Measurements from ENCODE around the gene CCND1. TPM values are rescaled to one million over a fixed set of nuclear protein-coding genes. Genes with fewer than 3 reads are reported as not detected.

CCND1 gene
- total and polyA plus RNA-seq, 2 of the 8 experiments (the other 6 are each of a cell fraction or from before 2014, with no cell fraction given): 64.5 to 170 TPM

DNA sequence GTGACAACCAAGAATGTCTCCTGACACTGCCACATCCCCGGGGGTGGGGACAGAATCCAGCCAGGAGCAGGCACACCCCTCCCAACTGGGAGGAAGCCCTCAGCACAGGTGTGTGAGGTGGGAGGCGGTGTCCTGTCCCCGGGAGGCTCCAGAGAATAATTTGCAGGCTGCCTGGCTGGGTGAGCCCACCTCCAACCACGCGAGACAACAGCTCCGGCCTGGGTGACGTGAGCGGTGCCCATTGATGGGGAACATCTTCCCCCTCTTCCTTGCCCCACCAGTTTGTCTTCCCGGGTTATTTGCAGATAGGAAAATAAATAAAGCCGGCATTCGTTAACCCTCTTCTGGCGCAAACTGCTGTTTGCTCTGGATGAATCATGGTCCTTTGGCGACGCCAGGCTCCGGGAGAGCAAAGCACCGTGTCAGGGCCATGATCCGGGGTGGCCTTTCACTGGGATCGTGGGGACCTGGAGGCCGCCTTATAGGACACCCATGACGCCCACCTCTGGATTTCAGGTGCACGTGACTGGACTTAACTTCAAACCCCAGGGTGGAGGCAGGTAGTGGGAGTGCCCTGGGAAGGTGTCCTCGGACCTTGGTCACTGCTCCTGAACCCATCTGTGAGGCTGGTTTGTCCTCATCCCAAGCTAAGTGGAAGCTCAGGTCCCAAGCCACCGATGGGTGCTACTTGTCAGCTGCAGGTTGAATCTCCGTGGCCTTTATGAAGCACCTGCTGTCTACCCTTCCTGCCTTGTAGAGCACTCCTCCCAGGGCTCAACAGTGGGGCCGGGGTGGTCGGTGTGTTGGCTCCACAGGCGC lies 13.9 kb downstream of the CCND1 start:
- Histone ChIP-seq H4K20me1 (replicated peaks in 1 of 2; ENCODE audit: control insufficient read depth in 1 of 2, insufficient read depth in 2 of 2, low read length in 2 of 2) (peaks cover 6 to 7% of the 10 kb centered on the region in 2 experiments), H3K9ac (replicated peaks in 1 of 4; ENCODE audit: extremely low read depth in 1 of 4, low read depth in 3 of 4, low read length in 3 of 4) (no peak overlapping the region), H3K4me1 (replicated peaks in 1 of 4; ENCODE audit: control insufficient read depth in 3 of 4, insufficient read depth in 4 of 4, low read length in 3 of 4) (peaks cover 5 to 18% (median 13%) of the 10 kb centered on the region in 4 experiments)

More for the DNA sequence above, 13.9 kb downstream of the CCND1 start:
- Histone ChIP-seq H4K8ac (ENCODE audit: extremely low read depth, insufficient read depth, low read length) (peak overlapping the region; percentile 81; the same call in 1 of the 2 replicates), H2BK12ac (ENCODE audit: low read depth, low read length) (no peak overlapping the region), H3K9me3 (ENCODE audit: insufficient read depth in 2 of 2, low read depth in 1 of 2, low read length in 1 of 2) (no peaks in the 10 kb centered on the region), H3K4me2 (ENCODE audit: insufficient read depth in 1 of 2, low read depth in 2 of 2, low read length in 2 of 2) (no peak overlapping the region), H2BK15ac (ENCODE audit: low read length) (no peak overlapping the region), H3K36me3 (ENCODE audit: control insufficient read depth in 2 of 4, insufficient read depth in 4 of 4, low read length in 3 of 4) (peaks cover 17 to 45% (median 30%) of the 10 kb centered on the region in 4 experiments), H3K27me3 (replicated peaks in 1 of 4; ENCODE audit: control insufficient read depth in 3 of 4, extremely low read depth in 1 of 4, insufficient read depth in 3 of 4, low read length in 3 of 4) (no peaks in the 10 kb centered on the region; a peak in 1 of 7 replicates), H3K4me3 (ENCODE audit: extremely low read depth in 1 of 4, insufficient read depth in 2 of 4, low read depth in 3 of 4, low read length in 4 of 4) (no peak overlapping the region), H2BK20ac (ENCODE audit: low read length) (no peak overlapping the region), H3K18ac (ENCODE audit: extremely low read depth, low read length) (no peak overlapping the region), H3K23me2 (ENCODE audit: low read depth, low read length) (no peaks in the 10 kb centered on the region; the same call in 1 of the 2 replicates), H4K5ac (ENCODE audit: insufficient read length, low read depth, low read length) (no peak overlapping the region), H3K27ac (ENCODE audit: low read depth, low read length) (no peak overlapping the region), H3K79me1 (ENCODE audit: low read depth, low read length) (0 out of 2 replicates have a peak, but pooled peaks cover 2% of the 10 kb centered on the region), H2BK120ac (replicated peaks; ENCODE audit: low read depth, low read length) (no peak overlapping the region), H3K14ac (ENCODE audit: insufficient read length) (no peak overlapping the region), H3K56ac (replicated peaks; ENCODE audit: insufficient read length, low read depth, low read length) (no peak overlapping the region), H3K23ac (ENCODE audit: insufficient read length) (no peak overlapping the region), H3K79me2 (ENCODE audit: control insufficient read depth in 1 of 2, insufficient read depth in 2 of 2, low read length in 2 of 2) (no peaks in the 10 kb centered on the region), H2AK5ac (ENCODE audit: low read depth, low read length) (no peak overlapping the region), H2BK5ac (ENCODE audit: low read depth, low read length) (no peak overlapping the region), H4K91ac (replicated peaks; ENCODE audit: insufficient read length, low read length) (no peak overlapping the region), H2AFZ (ENCODE audit: low read length) (no peak overlapping the region), H3K4ac (replicated peaks; ENCODE audit: insufficient read length, low read depth, low read length) (no peak overlapping the region)
- DNase-seq (ENCODE audit: low read depth in 1 of 2, low spot score in 2 of 2): peak in 1 of 2 experiments; percentile 50
- no peak for FAIRE-seq
- 90% methylated on average over 27 of the region's 27 CpGs; no CpG with 5 or more reads in 1 of the 2 experiments for WGBS, 2 experiments (ENCODE audit: extremely low coverage in 1 of 2, insufficient coverage in 1 of 2, insufficient read length in 1 of 2, insufficient replicate concordance in 2 of 2, low coverage in 1 of 2, low lambda C conversion rate in 2 of 2, missing lambda C conversion rate in 1 of 2)
- CTCF ChIA-PET (ENCODE audit: partially characterized antibody): interaction anchor here (0.6 to 8.4 kb wide), 10 partner anchors 9 to 554 kb away, joined by 3 to 81 read pairs (median 4); no protein-coding TSS in a partner anchor
- POLR2A ChIA-PET (ENCODE audit: partially characterized antibody): interaction anchor here (0.6 to 10.9 kb wide), 8 partner anchors 9 to 905 kb away, joined by 3 to 197 read pairs (median 4); partner anchors contain the start of gene CCND1

Data from H1 (cell line).